GM12878 (cell line): ENCODE data around the gene DOK7. TPM values are rescaled to one million over a fixed set of nuclear protein-coding genes. Genes with fewer than 3 reads are reported as not detected.

ENCODE experiments used
- ATAC-seq: fragments of 200-7000 bp; cut with Tn5 transposase; 3 replicates; pipeline ENCODE4 v1.9.1; 2020; ENCODE audit warnings: mild to moderate bottlenecking, moderate library complexity
- BruUV-seq: library from RNA; stranded (reverse); fragments of 400-500 nt; replicated peaks from 2 replicates; lab custom pipeline; 2021; lab: Mats Ljungman, UMichigan
- CTCF ChIA-PET: fragments of 300-600 bp; sonication (Branson Sonifier 250); formaldehyde crosslinking; extraction: SDS; loops from one replicate; lab custom pipeline; 2021; ENCODE audit warnings: inconsistent platforms; lab: Yijun Ruan, JAX
- POLR2A ChIA-PET: fragments of 350-600 bp; formaldehyde crosslinking; extraction: SDS; loops from one replicate; lab custom pipeline; 2021; ENCODE audit warnings: inconsistent platforms; lab: Charles Lee
- RAD21 ChIA-PET: fragments of 300-600 bp; sonication (Branson Sonifier 250); formaldehyde crosslinking; loops from one replicate; lab custom pipeline; 2023; ENCODE audit warnings: antibody characterized with exemption; ENCODE audit not compliant: unreplicated experiment; lab: Charles Lee
- SMC1A ChIA-PET: fragments of 300-600 bp; sonication (Branson Sonifier 250); formaldehyde crosslinking; loops from one replicate; lab custom pipeline; 2023; ENCODE audit not compliant: unreplicated experiment, uncharacterized antibody; lab: Charles Lee
- DNase-seq: peaks from one replicate; pipeline ENCODE4 v3.0.0-alpha.2; 2011; ENCODE audit warnings: low read depth, low spot score
- FAIRE-seq: peaks from 3 replicates; lab custom pipeline; 2011; peaks lifted over from hg19 to GRCh38; lab: Jason Lieb, UNC
- H2AFZ ChIP-seq: 2 replicates; pipeline ENCODE4 v1.6.0; 2011; ENCODE audit warnings: low read depth, low read length, control low read depth; ENCODE audit not compliant: control insufficient read depth
- H3K27ac ChIP-seq: 2 replicates; pipeline ENCODE4 v1.5.1; 2011; ENCODE audit warnings: control low read depth; ENCODE audit not compliant: control insufficient read depth, insufficient read depth
- H3K27me3 ChIP-seq, 2 experiments: replicated peaks in 1 of 2; 2 replicates each; pipeline versions ENCODE4 v1.6.0 to v1.6.1; 2011; ENCODE audit warnings: low read length in 1 of 2; ENCODE audit not compliant: control insufficient read depth in 2 of 2, insufficient read depth in 2 of 2
- H3K36me3 ChIP-seq, 2 experiments: 2 replicates each; pipeline ENCODE4 v1.5.1; 2011; ENCODE audit warnings: low read length in 1 of 2; ENCODE audit not compliant: control insufficient read depth in 2 of 2, insufficient read depth in 2 of 2
- H3K4me1 ChIP-seq: 2 replicates; pipeline ENCODE4 v1.6.1; 2011; ENCODE audit warnings: mild to moderate bottlenecking, low read length, moderate library complexity, mixed read lengths; ENCODE audit not compliant: control insufficient read depth, insufficient read depth
- H3K4me2 ChIP-seq: 2 replicates; pipeline ENCODE4 v1.6.0; 2011; ENCODE audit warnings: control low read depth; ENCODE audit not compliant: control insufficient read depth, insufficient read depth
- H3K4me3 ChIP-seq: fragments of 200-600 bp; sonication (generic); 2 replicates; pipeline ENCODE4 v1.5.1; 2016
- H3K79me2 ChIP-seq: 2 replicates; pipeline ENCODE4 v1.6.0; 2011; ENCODE audit warnings: low read length; ENCODE audit not compliant: control insufficient read depth, insufficient read depth
- H3K9ac ChIP-seq: 2 replicates; pipeline ENCODE4 v1.8.0; 2011; ENCODE audit warnings: low read length, control low read depth, mixed read lengths; ENCODE audit not compliant: control insufficient read depth, insufficient read depth
- H3K9me3 ChIP-seq: replicated peaks from 3 replicates; pipeline ENCODE4 v1.5.1; 2011; ENCODE audit warnings: mild to moderate bottlenecking, low read length; ENCODE audit not compliant: control insufficient read depth, insufficient read depth
- H4K20me1 ChIP-seq: 2 replicates; pipeline ENCODE4 v1.6.0; 2011; ENCODE audit not compliant: control insufficient read depth, insufficient read depth
- BCL11A ChIP-seq: IDR thresholded peaks from 2 replicates; pipeline ENCODE4 v1.6.1; 2011; ENCODE audit warnings: low read depth, low read length
- FOXM1 ChIP-seq: IDR thresholded peaks from 2 replicates; pipeline ENCODE4 v1.6.1; 2012; ENCODE audit warnings: low read depth, mild to moderate bottlenecking, inconsistent platforms, low read length, moderate library complexity
- JUND ChIP-seq: IDR thresholded peaks from 2 replicates; pipeline ENCODE4 v1.6.1; 2012; ENCODE audit warnings: low read depth, mild to moderate bottlenecking, low read length, improper control_type of control experiment, moderate library complexity
- NFYA ChIP-seq: IDR thresholded peaks from 2 replicates; pipeline ENCODE4 v1.6.1; 2011; ENCODE audit warnings: low read depth, mild to moderate bottlenecking, low read length, improper control_type of control experiment, borderline replicate concordance
- NR2F1 ChIP-seq: fragments of 450-650 bp; conservative IDR thresholded peaks from 2 replicates; pipeline ENCODE4 v1.6.1; 2017; ENCODE audit warnings: mild to moderate bottlenecking
- RFX5 ChIP-seq: IDR thresholded peaks from 2 replicates; pipeline ENCODE4 v1.6.1; 2011; ENCODE audit warnings: low read depth, low read length, improper control_type of control experiment
- SMAD5 ChIP-seq: IDR thresholded peaks from 2 replicates; pipeline ENCODE4 v1.6.1; 2016; ENCODE audit warnings: antibody characterized with exemption, low read depth
- SREBF2 ChIP-seq: IDR thresholded peaks from 2 replicates; pipeline ENCODE4 v1.6.1; 2012; ENCODE audit warnings: mild to moderate bottlenecking, low read length
- SUZ12 ChIP-seq: fragments of 200-600 bp; sonication (generic); IDR thresholded peaks from one replicate; pipeline ENCODE4 v1.6.1; 2018; ENCODE audit warnings: antibody characterized with exemption, mild to moderate bottlenecking; ENCODE audit not compliant: unreplicated experiment
- WRNIP1 ChIP-seq: IDR thresholded peaks from 2 replicates; pipeline ENCODE4 v1.6.1; 2011; ENCODE audit warnings: low read depth, low read length, improper control_type of control experiment, borderline replicate concordance
- ZNF207 ChIP-seq: fragments of 450-650 bp; IDR thresholded peaks from 2 replicates; pipeline ENCODE4 v1.6.1; 2014; ENCODE audit warnings: antibody characterized with exemption, mild to moderate bottlenecking, borderline replicate concordance
- WGBS: methylation state at CpG from one replicate; pipeline ENCODE4 v1.1.6; 2016; ENCODE audit warnings: low lambda C conversion rate; ENCODE audit not compliant: insufficient replicate concordance, insufficient coverage; ENCODE audit errors: missing lambda C conversion rate; 5-methylcytosine and 5-hydroxymethylcytosine counted together
- in situ Hi-C: fragments of 300-500 bp; cut with MboI; formaldehyde crosslinking; loops from 9 replicates; pipeline ENCODE4 v1.14.3; 2018; ENCODE audit warnings: mixed read lengths
- intact Hi-C: fragments of 100-400 bp; cut with micrococcal nuclease; formaldehyde crosslinking; loops from one replicate; pipeline ENCODE4 v1.14.2; 2022; ENCODE audit not compliant: unreplicated experiment
- polyA plus RNA-seq, 11 experiments: library from polyadenylated mRNA; depleted of rRNA in 4 of 11; unstranded in 6 of 11; stranded (reverse) in 5 of 11; fragments of >200 nt; fragmentation: Nextera tagmentation in 4 of 11; fragmentation: Illumina TruSeq in 1 of 11; extraction: Ambion mirVana in 4 of 11; extraction: Trizol in 1 of 11; gene quantifications; 1 replicate in 1 of 11; 2 replicates in 10 of 11; pipeline versions ENCODE4 v1.2.1 to v1.2.3, GENCODE V29; 2011 to 2016; ENCODE audit warnings: inconsistent platforms in 2 of 11, missing spikeins in 2 of 11, low read depth in 1 of 11
- total RNA-seq, 4 experiments: library from RNA; depleted of rRNA in 3 of 4; stranded (reverse); fragments of >200 nt in 3 of 4; fragmentation: Illumina TruSeq in 1 of 4; extraction: Trizol in 1 of 4; gene quantifications; 2 replicates each; pipeline versions ENCODE4 v1.2.1 to v1.2.3, GENCODE V29; 2013 to 2021
- TF ChIP-seq, protein P1 (sequence below): fragments of 450-650 bp; IDR thresholded peaks from 2 replicates; pipeline ENCODE4 v1.6.1; 2017; ENCODE audit warnings: borderline replicate concordance
- TF ChIP-seq, protein P2 (sequence below): IDR thresholded peaks from 2 replicates; pipeline ENCODE4 v1.6.1; 2011; ENCODE audit warnings: mild to moderate bottlenecking, low read depth, low read length, moderate library complexity; ENCODE audit not compliant: insufficient replicate concordance

DOK7 gene
- total and polyA plus RNA-seq, 10 of the 15 experiments (the other 5 are each of a cell fraction or from before 2014, with no cell fraction given), result 0.04 to 0.46 (median 0.18) TPM; not detected in 4

DNA sequence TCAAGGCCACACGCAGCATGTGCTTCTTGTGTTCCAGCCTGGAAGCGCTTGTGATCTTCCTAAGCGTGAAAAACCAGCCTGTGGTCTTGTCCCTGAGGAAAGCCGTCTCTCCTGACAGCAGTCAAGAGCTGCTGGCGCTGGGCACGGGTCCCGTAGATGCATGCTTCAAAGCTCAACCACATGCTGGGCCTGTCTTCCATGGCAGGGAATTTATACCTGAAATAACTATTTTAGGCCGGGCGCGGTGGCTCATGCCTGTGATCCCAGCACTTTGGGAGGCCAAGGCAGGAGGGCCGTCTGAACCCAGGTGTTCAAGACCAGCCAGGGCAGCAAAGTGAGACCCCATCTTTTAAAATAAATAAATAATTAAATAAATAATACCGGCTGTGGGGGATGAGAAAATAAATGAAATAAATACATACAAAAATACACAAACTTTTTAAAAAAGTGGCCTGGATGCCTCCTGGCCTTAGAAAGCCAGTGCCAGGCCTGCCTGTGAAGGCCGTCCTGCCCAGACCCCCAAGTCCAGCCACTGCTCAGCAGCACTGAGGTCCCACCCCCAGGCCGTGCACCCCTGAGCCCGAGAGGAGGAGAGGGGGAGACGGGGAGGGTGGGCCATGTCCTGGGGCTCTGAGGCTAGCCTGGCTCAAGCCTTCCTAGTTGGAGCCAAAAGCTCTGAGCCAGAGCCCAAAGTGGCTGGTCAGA is 58.7 kb downstream of the DOK7 start (continued):
- TF ChIP-seq, protein P1, sequence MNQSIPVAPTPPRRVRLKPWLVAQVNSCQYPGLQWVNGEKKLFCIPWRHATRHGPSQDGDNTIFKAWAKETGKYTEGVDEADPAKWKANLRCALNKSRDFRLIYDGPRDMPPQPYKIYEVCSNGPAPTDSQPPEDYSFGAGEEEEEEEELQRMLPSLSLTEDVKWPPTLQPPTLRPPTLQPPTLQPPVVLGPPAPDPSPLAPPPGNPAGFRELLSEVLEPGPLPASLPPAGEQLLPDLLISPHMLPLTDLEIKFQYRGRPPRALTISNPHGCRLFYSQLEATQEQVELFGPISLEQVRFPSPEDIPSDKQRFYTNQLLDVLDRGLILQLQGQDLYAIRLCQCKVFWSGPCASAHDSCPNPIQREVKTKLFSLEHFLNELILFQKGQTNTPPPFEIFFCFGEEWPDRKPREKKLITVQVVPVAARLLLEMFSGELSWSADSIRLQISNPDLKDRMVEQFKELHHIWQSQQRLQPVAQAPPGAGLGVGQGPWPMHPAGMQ, result no peak

DNA sequence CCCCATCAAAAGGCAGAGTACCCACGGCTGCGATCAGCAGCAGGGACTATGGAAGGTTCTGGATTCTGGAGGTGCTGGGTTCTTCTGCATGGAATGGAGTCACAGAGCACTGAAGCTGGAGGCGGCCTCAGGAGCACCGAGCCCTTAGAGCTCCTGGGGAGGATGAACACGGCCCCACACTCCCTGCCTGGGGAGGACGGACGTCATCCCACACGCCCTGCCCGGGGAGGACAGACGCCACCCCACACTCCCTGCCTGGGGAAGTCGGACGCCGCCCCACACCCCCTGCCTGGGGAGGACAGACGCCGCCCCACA is 59.2 kb downstream of the DOK7 start:
- Histone ChIP-seq H3K9ac (no peak overlapping the region), H3K79me2 (no peaks in the 10 kb centered on the region), H3K36me3 (peaks cover 16 to 40% of the 10 kb centered on the region in 2 experiments), H4K20me1 (no peaks in the 10 kb centered on the region; the same call in 1 of the 2 replicates), H3K27me3 (no peaks in the 10 kb centered on the region), H3K9me3 (no peaks in the 10 kb centered on the region), H3K4me3 (no peak overlapping the region), H3K4me2 (no peak overlapping the region), H2AFZ (no peak overlapping the region), H3K27ac (no peak overlapping the region), H3K4me1 (no peaks in the 10 kb centered on the region)
- FAIRE-seq, result no peak
- ChIA-PET POLR2A (no interaction called here), SMC1A (no interaction called here), CTCF (no interaction called here), RAD21 (no interaction called here)
- no peak for ATAC-seq
- in situ Hi-C loops (no loop called here), intact Hi-C loops (no loop called here)
- BruUV-seq, result no TSS peak
- TF ChIP-seq JUND (no peak), WRNIP1 (no peak), NR2F1 (no peak), ZNF207 (no peak), RFX5 (no peak), SMAD5 (no peak), SUZ12 (no peak), FOXM1 (no peak), NFYA (no peak), BCL11A (no peak), SREBF2 (no peak)
- TF ChIP-seq, protein P2, sequence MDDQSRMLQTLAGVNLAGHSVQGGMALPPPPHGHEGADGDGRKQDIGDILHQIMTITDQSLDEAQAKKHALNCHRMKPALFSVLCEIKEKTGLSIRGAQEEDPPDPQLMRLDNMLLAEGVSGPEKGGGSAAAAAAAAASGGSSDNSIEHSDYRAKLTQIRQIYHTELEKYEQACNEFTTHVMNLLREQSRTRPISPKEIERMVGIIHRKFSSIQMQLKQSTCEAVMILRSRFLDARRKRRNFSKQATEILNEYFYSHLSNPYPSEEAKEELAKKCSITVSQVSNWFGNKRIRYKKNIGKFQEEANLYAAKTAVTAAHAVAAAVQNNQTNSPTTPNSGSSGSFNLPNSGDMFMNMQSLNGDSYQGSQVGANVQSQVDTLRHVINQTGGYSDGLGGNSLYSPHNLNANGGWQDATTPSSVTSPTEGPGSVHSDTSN, result no peak
- WGBS, result 72% methylated on average over 10 of the region's 15 CpGs
- DNase-seq, result no peak
